ENCODE measurements around the gene CCDC157. TPM values are rescaled to one million over a fixed set of nuclear protein-coding genes. Genes with fewer than 3 reads are reported as not detected.

CCDC157 gene
- polyA plus RNA-seq, 3 donors = 0.50 to 3.7 (median 0.54) TPM

GRCh38 chr22:30362651-30363281 lies 6.0 kb downstream of the CCDC157 start:
- Mint-ChIP-seq H3K27ac (no peak overlapping the region), H3K27me3 (ENCODE audit: low read depth in 3 of 3) (peaks cover 1 to 15% (median 5%) of the 10 kb centered on the region in 3 donors), H3K36me3 (peaks cover 6 to 9% of the 10 kb centered on the region in 2 donors)

GRCh38 chr22:30365891-30366290 lies 9.1 kb downstream of the CCDC157 start:
- peaks cover 0 to 10% (median 1%) of the 10 kb centered on the region in 3 donors for H3K27me3 Mint-ChIP-seq (ENCODE audit: low read depth in 3 of 3)
- Histone ChIP-seq H2AFZ (ENCODE audit: insufficient read depth, low read depth, low read length, poor library complexity, severe bottlenecking) (no peak overlapping the region), H3K79me2 (ENCODE audit: insufficient read depth, low read length) (no peaks in the 10 kb centered on the region), H3K4me2 (replicated peaks; ENCODE audit: extremely low read depth, low read length, poor library complexity, severe bottlenecking) (no peak overlapping the region), H3K4me1 (ENCODE audit: control insufficient read depth in 1 of 2, insufficient read depth in 2 of 2, low read length in 2 of 2) (no peaks in the 10 kb centered on the region), H3K9ac (ENCODE audit: insufficient read depth, low read length, poor library complexity, severe bottlenecking) (no peak overlapping the region), H3K4me3 (replicated peaks in 1 of 3; ENCODE audit: low read depth in 2 of 3, low read length in 3 of 3) (no peak overlapping the region), H4K20me1 (ENCODE audit: insufficient read depth, low read length) (no peaks in the 10 kb centered on the region), H3K27me3 (ENCODE audit: control insufficient read depth in 2 of 2, insufficient read depth in 2 of 2, low read length in 2 of 2) (no peaks in the 10 kb centered on the region), H3K36me3 (replicated peaks in 1 of 2; ENCODE audit: control insufficient read depth in 1 of 2, insufficient read depth in 2 of 2, low read length in 2 of 2) (no peaks in the 10 kb centered on the region), H3K9me3 (replicated peaks in 1 of 2; ENCODE audit: control insufficient read depth in 1 of 2, insufficient read depth in 1 of 2, low read length in 2 of 2) (no peaks in the 10 kb centered on the region), H3K27ac (ENCODE audit: low read depth in 1 of 2, low read length in 2 of 2) (no peak overlapping the region)
- no peak overlapping the region for H3K27ac Mint-ChIP-seq
- no peaks in the 10 kb centered on the region for H3K4me1 Mint-ChIP-seq
- no peaks in the 10 kb centered on the region for H3K9me3 Mint-ChIP-seq
- intact Hi-C loops (cut with micrococcal nuclease) = no loop called here
- WGBS (ENCODE audit: insufficient coverage) = 96% methylated on average over 18 of the region's 18 CpGs
- no peak overlapping the region for H3K4me3 Mint-ChIP-seq
- peaks cover 6 to 7% of the 10 kb centered on the region in 2 donors for H3K36me3 Mint-ChIP-seq
- no peak for DNase-seq
- no peak for TF ChIP-seq CTCF (IDR thresholded peaks at IDR 0.05)

More at GRCh38 chr22:30362651-30363281, 6.0 kb downstream of the CCDC157 start:
- Histone ChIP-seq H3K27ac (ENCODE audit: low read depth in 1 of 2, low read length in 2 of 2) (no peak overlapping the region), H3K4me1 (ENCODE audit: control insufficient read depth in 1 of 2, insufficient read depth in 2 of 2, low read length in 2 of 2) (no peaks in the 10 kb centered on the region), H2AFZ (ENCODE audit: insufficient read depth, low read depth, low read length, poor library complexity, severe bottlenecking) (no peak overlapping the region), H3K36me3 (replicated peaks in 1 of 2; ENCODE audit: control insufficient read depth in 1 of 2, insufficient read depth in 2 of 2, low read length in 2 of 2) (no peaks in the 10 kb centered on the region), H4K20me1 (ENCODE audit: insufficient read depth, low read length) (no peaks in the 10 kb centered on the region), H3K27me3 (ENCODE audit: control insufficient read depth in 2 of 2, insufficient read depth in 2 of 2, low read length in 2 of 2) (peaks cover 0 to 2% of the 10 kb centered on the region in 2 donors), H3K9me3 (replicated peaks in 1 of 2; ENCODE audit: control insufficient read depth in 1 of 2, insufficient read depth in 1 of 2, low read length in 2 of 2) (no peaks in the 10 kb centered on the region), H3K4me2 (replicated peaks; ENCODE audit: extremely low read depth, low read length, poor library complexity, severe bottlenecking) (no peak overlapping the region), H3K79me2 (ENCODE audit: insufficient read depth, low read length) (no peaks in the 10 kb centered on the region), H3K4me3 (replicated peaks in 1 of 3; ENCODE audit: low read depth in 2 of 3, low read length in 3 of 3) (no peak overlapping the region), H3K9ac (ENCODE audit: insufficient read depth, low read length, poor library complexity, severe bottlenecking) (peak overlapping the region; percentile 15)
- TF ChIP-seq CTCF (IDR thresholded peaks at IDR 0.05) = no peak
- intact Hi-C loops (cut with micrococcal nuclease) = no loop called here
- no peaks in the 10 kb centered on the region for H3K9me3 Mint-ChIP-seq
- H3K4me3 Mint-ChIP-seq = no peak overlapping the region
- DNase-seq = no peak
- 69% methylated on average over 5 of the region's 7 CpGs for WGBS (ENCODE audit: insufficient coverage)
- H3K4me1 Mint-ChIP-seq = peaks cover 2% of the 10 kb centered on the region
